Measurements from ENCODE around the gene PNPLA3. TPM values are rescaled to one million over a fixed set of nuclear protein-coding genes. Genes with fewer than 3 reads are reported as not detected.

Gene PNPLA3
- total and polyA plus RNA-seq, 2 donors from 2014 or later, result 0.54 to 1.2 TPM

GRCh38 chr22:43974028-43974545 is 50.5 kb downstream of the PNPLA3 start:
- intact Hi-C loops (cut with DNase I), result no loop called here
- Histone ChIP-seq H3K27ac (ENCODE audit: low read depth in 2 of 2, low read length in 2 of 2) (no peak overlapping the region), H3K27me3 (ENCODE audit: control insufficient read depth, insufficient read depth, low read length) (no peaks in the 10 kb centered on the region), H3K9me3 (ENCODE audit: control insufficient read depth in 2 of 3, insufficient read depth in 1 of 3, low read length in 3 of 3) (no peaks in the 10 kb centered on the region), H3K36me3 (ENCODE audit: control insufficient read depth in 2 of 3, insufficient read depth in 3 of 3, low read length in 3 of 3) (peaks cover 0 to 60% (median 44%) of the 10 kb centered on the region in 3 donors), H3K9ac (ENCODE audit: low read length in 3 of 3) (no peak overlapping the region), H3K4me1 (ENCODE audit: control insufficient read depth in 2 of 3, insufficient read depth in 2 of 3, low read depth in 1 of 3, low read length in 3 of 3) (peaks cover 0 to 4% (median 0%) of the 10 kb centered on the region in 3 donors), H3K4me3 (ENCODE audit: low read length in 3 of 3) (no peak overlapping the region)
- DNase-seq, result no peak
- FAIRE-seq, result no peak
- no peak for TF ChIP-seq CTCF (IDR thresholded peaks at IDR 0.05; ENCODE audit: borderline replicate concordance, extremely low read depth, insufficient read depth)

- intact Hi-C loops (cut with DNase I), result no loop called here
- no peak overlapping the region for H3K27ac ChIP-seq (ENCODE audit: low read depth in 2 of 2, low read length in 2 of 2)
- peaks cover 0 to 1% (median 0%) of the 10 kb centered on the region in 3 donors for H3K4me1 ChIP-seq (ENCODE audit: control insufficient read depth in 2 of 3, insufficient read depth in 2 of 3, low read depth in 1 of 3, low read length in 3 of 3)
- H3K9ac ChIP-seq (ENCODE audit: low read length in 3 of 3), result no peak overlapping the region
- DNase-seq (no peak), FAIRE-seq (no peak)
- H3K27me3 ChIP-seq (ENCODE audit: control insufficient read depth, insufficient read depth, low read length), result no peaks in the 10 kb centered on the region
- peaks cover 0 to 60% (median 49%) of the 10 kb centered on the region in 3 donors for H3K36me3 ChIP-seq (ENCODE audit: control insufficient read depth in 2 of 3, insufficient read depth in 3 of 3, low read length in 3 of 3)
- H3K9me3 ChIP-seq (ENCODE audit: control insufficient read depth in 2 of 3, insufficient read depth in 1 of 3, low read length in 3 of 3), result no peaks in the 10 kb centered on the region
- no peak for TF ChIP-seq CTCF (IDR thresholded peaks at IDR 0.05; ENCODE audit: borderline replicate concordance, extremely low read depth, insufficient read depth)
- H3K4me3 ChIP-seq (ENCODE audit: low read length in 3 of 3), result no peak overlapping the region
Observed at GRCh38 chr22:43975041-43975440, 51.4 kb downstream of the PNPLA3 start.

GRCh38 chr22:43976861-43977795 is 53.5 kb downstream of the PNPLA3 start:
- DNase-seq (no peak), FAIRE-seq (no peak)
- Histone ChIP-seq H3K36me3 (ENCODE audit: control insufficient read depth in 2 of 3, insufficient read depth in 3 of 3, low read length in 3 of 3) (peaks cover 0 to 58% (median 51%) of the 10 kb centered on the region in 3 donors), H3K27me3 (ENCODE audit: control insufficient read depth, insufficient read depth, low read length) (no peaks in the 10 kb centered on the region), H3K4me3 (ENCODE audit: low read length in 3 of 3) (no peak overlapping the region), H3K9me3 (ENCODE audit: control insufficient read depth in 2 of 3, insufficient read depth in 1 of 3, low read length in 3 of 3) (no peaks in the 10 kb centered on the region), H3K27ac (ENCODE audit: low read depth in 2 of 2, low read length in 2 of 2) (no peak overlapping the region), H3K9ac (ENCODE audit: low read length in 3 of 3) (no peak overlapping the region), H3K4me1 (ENCODE audit: control insufficient read depth in 2 of 3, insufficient read depth in 2 of 3, low read depth in 1 of 3, low read length in 3 of 3) (no peaks in the 10 kb centered on the region)
- no peak for TF ChIP-seq CTCF (IDR thresholded peaks at IDR 0.05; ENCODE audit: borderline replicate concordance, extremely low read depth, insufficient read depth)
- intact Hi-C loops (cut with DNase I), result no loop called here

Measured in kidney (tissue), 14 donors.